PFSK-1 (cell line): Measurements from ENCODE around the gene ZNF415.

Source experiments
- FOXP2 ChIP-seq: optimal IDR thresholded peaks from 2 replicates; pipeline ENCODE3; 2011; ENCODE audit warnings: borderline replicate concordance, control low read depth, inconsistent platforms; ENCODE audit not compliant: insufficient read depth; ENCODE audit errors: extremely low read length, extremely low read depth
- POLR2AphosphoS5 ChIP-seq: IDR thresholded peaks from 2 replicates; pipeline ENCODE4 v1.6.1; 2012; ENCODE audit warnings: low read depth, mild to moderate bottlenecking, control low read depth, low read length, moderate library complexity
- SIN3A ChIP-seq: IDR thresholded peaks from 2 replicates; pipeline ENCODE4 v1.6.1; 2012; ENCODE audit warnings: mild to moderate bottlenecking, low read length, moderate library complexity, borderline replicate concordance; ENCODE audit not compliant: insufficient read depth
- TAF1 ChIP-seq: IDR thresholded peaks from 2 replicates; pipeline ENCODE4 v1.6.1; 2012; ENCODE audit warnings: low read length, control low read depth, borderline replicate concordance; ENCODE audit not compliant: insufficient read depth
- TF ChIP-seq, protein P1 (sequence below), 2 experiments: IDR thresholded peaks; 2 replicates each; pipeline versions ENCODE4 v1.6.1 to v1.8.0; 2011 to 2012; ENCODE audit warnings: low read depth in 2 of 2, low read length in 2 of 2, control low read depth in 1 of 2, inconsistent platforms in 1 of 2, mild to moderate bottlenecking in 1 of 2, moderate library complexity in 1 of 2; ENCODE audit not compliant: insufficient read depth in 1 of 2

The ZNF415 gene

DNA sequence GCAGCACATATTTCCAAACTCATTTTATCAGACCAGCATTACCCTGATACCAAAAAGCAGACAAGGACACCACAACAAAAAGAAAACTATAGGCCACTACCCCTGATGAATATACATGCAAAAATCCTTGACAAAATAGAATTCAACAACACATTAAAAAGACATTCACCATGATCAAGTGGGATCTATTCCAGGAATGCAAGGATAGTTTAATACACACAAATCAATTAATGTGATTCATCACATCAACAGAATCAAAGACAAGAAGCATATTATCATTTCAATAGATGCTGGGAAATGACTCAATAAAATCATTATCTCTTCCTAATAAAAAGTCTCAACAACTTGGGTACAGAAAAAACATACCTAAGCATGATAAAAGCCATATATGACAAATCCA, 14.9 kb upstream of the ZNF415 start:
- TF ChIP-seq POLR2AphosphoS5 (no peak), TAF1 (no peak), SIN3A (no peak), FOXP2 (no peak)
- TF ChIP-seq, protein P1, sequence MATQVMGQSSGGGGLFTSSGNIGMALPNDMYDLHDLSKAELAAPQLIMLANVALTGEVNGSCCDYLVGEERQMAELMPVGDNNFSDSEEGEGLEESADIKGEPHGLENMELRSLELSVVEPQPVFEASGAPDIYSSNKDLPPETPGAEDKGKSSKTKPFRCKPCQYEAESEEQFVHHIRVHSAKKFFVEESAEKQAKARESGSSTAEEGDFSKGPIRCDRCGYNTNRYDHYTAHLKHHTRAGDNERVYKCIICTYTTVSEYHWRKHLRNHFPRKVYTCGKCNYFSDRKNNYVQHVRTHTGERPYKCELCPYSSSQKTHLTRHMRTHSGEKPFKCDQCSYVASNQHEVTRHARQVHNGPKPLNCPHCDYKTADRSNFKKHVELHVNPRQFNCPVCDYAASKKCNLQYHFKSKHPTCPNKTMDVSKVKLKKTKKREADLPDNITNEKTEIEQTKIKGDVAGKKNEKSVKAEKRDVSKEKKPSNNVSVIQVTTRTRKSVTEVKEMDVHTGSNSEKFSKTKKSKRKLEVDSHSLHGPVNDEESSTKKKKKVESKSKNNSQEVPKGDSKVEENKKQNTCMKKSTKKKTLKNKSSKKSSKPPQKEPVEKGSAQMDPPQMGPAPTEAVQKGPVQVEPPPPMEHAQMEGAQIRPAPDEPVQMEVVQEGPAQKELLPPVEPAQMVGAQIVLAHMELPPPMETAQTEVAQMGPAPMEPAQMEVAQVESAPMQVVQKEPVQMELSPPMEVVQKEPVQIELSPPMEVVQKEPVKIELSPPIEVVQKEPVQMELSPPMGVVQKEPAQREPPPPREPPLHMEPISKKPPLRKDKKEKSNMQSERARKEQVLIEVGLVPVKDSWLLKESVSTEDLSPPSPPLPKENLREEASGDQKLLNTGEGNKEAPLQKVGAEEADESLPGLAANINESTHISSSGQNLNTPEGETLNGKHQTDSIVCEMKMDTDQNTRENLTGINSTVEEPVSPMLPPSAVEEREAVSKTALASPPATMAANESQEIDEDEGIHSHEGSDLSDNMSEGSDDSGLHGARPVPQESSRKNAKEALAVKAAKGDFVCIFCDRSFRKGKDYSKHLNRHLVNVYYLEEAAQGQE (IDR thresholded peaks at IDR 0.05; ENCODE audit: insufficient read depth in 1 of 2, low read depth in 2 of 2, low read length in 2 of 2), result no peak

DNA sequence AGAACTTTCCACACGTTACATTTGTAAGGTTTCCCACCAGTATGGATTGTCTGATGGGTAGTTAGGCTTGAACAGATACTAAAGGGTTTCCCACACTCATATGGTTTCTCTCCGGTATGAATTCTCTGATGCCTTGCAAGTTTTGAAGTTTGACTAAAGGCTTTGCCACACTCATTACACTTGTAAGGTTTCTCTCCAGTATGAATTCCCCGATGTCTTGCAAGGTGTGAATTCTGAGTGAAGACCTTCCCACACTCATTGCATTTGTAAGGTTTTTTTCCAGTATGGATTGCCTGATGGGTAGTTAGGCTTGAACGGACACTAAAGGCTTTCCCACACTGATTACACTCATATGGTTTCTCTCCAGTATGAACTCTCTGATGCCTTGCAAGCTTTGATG, 7.6 kb upstream of the ZNF415 start:
- no peak for TF ChIP-seq SIN3A
- no peak for TF ChIP-seq FOXP2
- TF ChIP-seq POLR2AphosphoS5, result no peak
- no peak for TF ChIP-seq TAF1
- TF ChIP-seq, protein P1 (IDR thresholded peaks at IDR 0.05; ENCODE audit: insufficient read depth in 1 of 2, low read depth in 2 of 2, low read length in 2 of 2), result no peak

DNA sequence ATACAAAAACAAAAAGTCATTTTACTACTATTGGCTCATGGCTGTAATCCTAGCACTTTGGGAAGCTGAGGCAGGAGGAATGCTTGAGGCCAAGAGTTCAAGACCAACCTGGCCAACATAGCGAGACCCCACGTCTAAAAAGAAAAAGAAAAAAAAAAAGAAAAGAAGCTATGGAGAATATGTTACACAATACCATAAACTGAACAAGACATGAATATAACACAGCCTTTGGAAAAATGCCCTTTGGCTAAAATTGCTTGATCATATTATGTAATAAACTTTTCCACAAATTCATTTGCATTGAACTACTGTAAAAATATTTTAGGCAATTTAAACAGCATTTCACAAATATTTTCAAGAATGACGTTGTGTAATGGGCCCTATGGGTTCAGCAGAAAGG, 3.7 kb upstream of the ZNF415 start:
- TF ChIP-seq FOXP2, result no peak
- TF ChIP-seq, protein P1 (IDR thresholded peaks at IDR 0.05; ENCODE audit: insufficient read depth in 1 of 2, low read depth in 2 of 2, low read length in 2 of 2), result no peak
- TF ChIP-seq SIN3A, result no peak
- no peak for TF ChIP-seq POLR2AphosphoS5
- no peak for TF ChIP-seq TAF1

DNA sequence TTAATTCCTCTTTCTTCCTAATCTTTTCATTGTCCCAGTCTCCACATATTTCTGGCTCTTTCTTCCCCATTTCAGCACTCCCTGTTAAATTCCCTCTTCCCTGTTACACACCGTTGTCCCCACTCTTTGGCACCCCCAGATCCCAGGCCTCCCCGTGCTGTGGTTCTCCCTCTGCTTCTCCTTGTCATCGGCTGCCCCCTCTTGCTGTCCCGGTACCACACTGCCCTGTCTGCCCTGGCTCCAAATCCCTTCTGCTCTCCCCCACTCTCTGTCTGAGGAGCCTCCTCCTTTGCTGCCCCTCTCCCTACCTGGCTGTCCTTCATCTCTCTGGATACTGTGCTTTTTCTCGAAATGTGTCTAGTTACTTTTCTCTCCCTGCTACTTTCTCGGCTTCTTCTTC, 983 bp downstream of the ZNF415 start:
- TF ChIP-seq FOXP2, result no peak
- no peak for TF ChIP-seq SIN3A
- no peak for TF ChIP-seq POLR2AphosphoS5
- TF ChIP-seq, protein P1 (IDR thresholded peaks at IDR 0.05; ENCODE audit: insufficient read depth in 1 of 2, low read depth in 2 of 2, low read length in 2 of 2), result no peak
- TF ChIP-seq TAF1, result no peak

DNA sequence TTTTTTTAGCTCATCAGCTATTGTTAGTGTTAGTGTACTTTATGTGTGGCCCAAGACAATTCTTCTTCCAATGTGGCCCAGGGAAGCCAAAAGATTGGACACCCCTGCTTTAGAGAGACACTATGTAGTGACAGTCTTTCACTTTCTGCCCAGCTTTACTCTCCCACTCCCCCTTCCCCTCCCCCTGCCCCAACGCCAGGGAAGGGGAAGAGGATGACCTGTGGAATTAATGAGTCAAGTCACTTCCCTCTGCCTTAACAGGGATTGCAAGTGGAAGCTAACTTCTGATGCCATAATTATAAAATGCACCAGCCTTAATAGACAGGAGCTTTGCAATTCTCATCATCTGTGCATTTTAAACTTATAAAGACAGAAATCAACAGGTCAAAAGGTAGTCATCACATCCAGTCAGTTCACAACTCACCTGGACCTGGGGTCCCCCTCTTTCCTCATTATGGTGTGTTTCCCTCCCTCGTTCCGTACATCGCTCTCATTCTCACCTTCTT, 1.6 kb downstream of the ZNF415 start:
- no peak for TF ChIP-seq SIN3A
- TF ChIP-seq TAF1, result no peak
- no peak for TF ChIP-seq FOXP2
- TF ChIP-seq, protein P1 (IDR thresholded peaks at IDR 0.05; ENCODE audit: insufficient read depth in 1 of 2, low read depth in 2 of 2, low read length in 2 of 2), result no peak
- TF ChIP-seq POLR2AphosphoS5, result no peak
